HEK293 (cell line): ENCODE measurements around the gene ENAH.

Experiments used
- HOXA7 ChIP-seq: sonication (generic); formaldehyde crosslinking; IDR thresholded peaks from 2 replicates; pipeline ENCODE4 v1.8.1; 2022; ENCODE audit warnings: missing genetic modification reagents, borderline replicate concordance
- HOXC10 ChIP-seq: sonication (generic); formaldehyde crosslinking; IDR thresholded peaks from 2 replicates; pipeline ENCODE4 v1.8.1; 2023; ENCODE audit warnings: mild to moderate bottlenecking, missing genetic modification reagents
- REST ChIP-seq: fragments of 450-650 bp; formaldehyde crosslinking; IDR thresholded peaks from 2 replicates; pipeline ENCODE4 v1.5.1; 2016; ENCODE audit warnings: missing biosample characterization, missing genetic modification characterization
- ZNF114 ChIP-seq: fragments of 450-650 bp; formaldehyde crosslinking; IDR thresholded peaks from 2 replicates; pipeline ENCODE4 v1.5.0; 2017; ENCODE audit warnings: missing biosample characterization, missing genetic modification characterization
- ZNF202 ChIP-seq: fragments of 450-650 bp; formaldehyde crosslinking; IDR thresholded peaks from 2 replicates; pipeline ENCODE4 v1.5.1; 2016; ENCODE audit warnings: missing biosample characterization, missing genetic modification characterization, borderline replicate concordance
- ZNF266 ChIP-seq: fragments of 450-650 bp; formaldehyde crosslinking; IDR thresholded peaks from 2 replicates; pipeline ENCODE4 v1.5.1; 2016; ENCODE audit warnings: missing biosample characterization, missing genetic modification characterization, low read depth
- ZSCAN30 ChIP-seq: fragments of 450-650 bp; IDR thresholded peaks from 2 replicates; pipeline ENCODE4 v1.5.1; 2018; ENCODE audit warnings: missing biosample characterization, mild to moderate bottlenecking, missing genetic modification characterization, moderate library complexity
- TF ChIP-seq, protein P1 (sequence below): fragments of 450-650 bp; formaldehyde crosslinking; IDR thresholded peaks from 2 replicates; pipeline ENCODE4 v1.5.1; 2016; ENCODE audit warnings: missing biosample characterization, missing genetic modification characterization
- TF ChIP-seq, protein P2 (sequence below): sonication (generic); formaldehyde crosslinking; IDR thresholded peaks from 2 replicates; pipeline ENCODE4 v1.8.1; 2022; ENCODE audit warnings: mild to moderate bottlenecking, moderate library complexity, missing genetic modification reagents

DNA sequence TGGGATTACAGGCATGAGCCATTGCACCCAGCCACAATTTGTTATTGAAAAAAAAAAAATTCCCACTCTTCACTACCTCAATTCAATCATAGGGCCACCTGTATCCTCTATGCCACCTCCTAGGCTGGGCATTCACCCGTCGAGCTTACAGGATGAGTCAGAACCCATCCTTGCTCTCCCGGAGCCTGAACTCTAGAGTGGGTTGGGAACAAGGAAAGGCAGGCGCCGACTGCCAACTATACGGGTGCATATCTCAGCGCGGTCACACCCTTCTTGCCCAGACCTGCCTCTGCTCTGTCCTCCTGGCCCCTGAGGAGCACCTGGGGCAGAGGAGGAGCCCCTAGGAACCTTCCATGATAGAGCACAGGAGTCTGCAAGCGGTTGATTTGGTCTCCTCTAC lies 203.7 kb downstream of the ENAH start:
- TF ChIP-seq, protein P1, sequence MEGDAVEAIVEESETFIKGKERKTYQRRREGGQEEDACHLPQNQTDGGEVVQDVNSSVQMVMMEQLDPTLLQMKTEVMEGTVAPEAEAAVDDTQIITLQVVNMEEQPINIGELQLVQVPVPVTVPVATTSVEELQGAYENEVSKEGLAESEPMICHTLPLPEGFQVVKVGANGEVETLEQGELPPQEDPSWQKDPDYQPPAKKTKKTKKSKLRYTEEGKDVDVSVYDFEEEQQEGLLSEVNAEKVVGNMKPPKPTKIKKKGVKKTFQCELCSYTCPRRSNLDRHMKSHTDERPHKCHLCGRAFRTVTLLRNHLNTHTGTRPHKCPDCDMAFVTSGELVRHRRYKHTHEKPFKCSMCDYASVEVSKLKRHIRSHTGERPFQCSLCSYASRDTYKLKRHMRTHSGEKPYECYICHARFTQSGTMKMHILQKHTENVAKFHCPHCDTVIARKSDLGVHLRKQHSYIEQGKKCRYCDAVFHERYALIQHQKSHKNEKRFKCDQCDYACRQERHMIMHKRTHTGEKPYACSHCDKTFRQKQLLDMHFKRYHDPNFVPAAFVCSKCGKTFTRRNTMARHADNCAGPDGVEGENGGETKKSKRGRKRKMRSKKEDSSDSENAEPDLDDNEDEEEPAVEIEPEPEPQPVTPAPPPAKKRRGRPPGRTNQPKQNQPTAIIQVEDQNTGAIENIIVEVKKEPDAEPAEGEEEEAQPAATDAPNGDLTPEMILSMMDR (tag by site-specific recombination), result no peak
- TF ChIP-seq HOXC10 (CRISPR knock-in tag) (no peak), ZSCAN30 (tag by site-specific recombination) (no peak), HOXA7 (no peak), REST (tag by site-specific recombination) (no peak), ZNF266 (tag by site-specific recombination) (no peak), ZNF202 (tag by site-specific recombination) (no peak), ZNF114 (tag by site-specific recombination) (no peak)
- TF ChIP-seq, protein P2, sequence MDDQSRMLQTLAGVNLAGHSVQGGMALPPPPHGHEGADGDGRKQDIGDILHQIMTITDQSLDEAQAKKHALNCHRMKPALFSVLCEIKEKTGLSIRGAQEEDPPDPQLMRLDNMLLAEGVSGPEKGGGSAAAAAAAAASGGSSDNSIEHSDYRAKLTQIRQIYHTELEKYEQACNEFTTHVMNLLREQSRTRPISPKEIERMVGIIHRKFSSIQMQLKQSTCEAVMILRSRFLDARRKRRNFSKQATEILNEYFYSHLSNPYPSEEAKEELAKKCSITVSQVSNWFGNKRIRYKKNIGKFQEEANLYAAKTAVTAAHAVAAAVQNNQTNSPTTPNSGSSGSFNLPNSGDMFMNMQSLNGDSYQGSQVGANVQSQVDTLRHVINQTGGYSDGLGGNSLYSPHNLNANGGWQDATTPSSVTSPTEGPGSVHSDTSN, result no peak
